Measurements from ENCODE around the gene DNAH14. TPM values are rescaled to one million over a fixed set of nuclear protein-coding genes. Genes with fewer than 3 reads are reported as not detected.

DNAH14 gene
- total and polyA plus RNA-seq, 9 of the 15 experiments (the other 6 are each of a cell fraction or from before 2014, with no cell fraction given): 58.4 to 142 (median 98.4) TPM

DNA sequence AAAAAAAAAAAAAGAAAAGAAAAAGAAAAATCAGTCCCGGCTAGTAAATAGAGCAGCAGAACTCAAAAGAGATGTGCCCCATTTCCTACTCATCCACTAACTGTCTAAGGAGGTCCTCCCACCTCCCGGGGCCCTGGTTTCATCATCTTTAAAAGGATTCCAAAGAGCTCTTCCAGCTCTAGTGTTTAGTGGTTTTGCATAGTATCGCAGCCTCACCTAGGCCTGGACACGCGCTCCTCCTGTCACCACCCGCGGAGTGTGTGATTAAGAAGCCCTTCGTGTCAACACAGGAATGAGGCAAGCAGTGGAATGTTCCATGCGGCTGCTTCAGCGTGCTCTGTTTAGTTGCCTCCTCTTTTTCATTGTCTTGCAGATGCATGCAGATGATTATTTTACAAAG lies 449.4 kb downstream of the DNAH14 start (continued):
- TF ChIP-seq, protein P1, sequence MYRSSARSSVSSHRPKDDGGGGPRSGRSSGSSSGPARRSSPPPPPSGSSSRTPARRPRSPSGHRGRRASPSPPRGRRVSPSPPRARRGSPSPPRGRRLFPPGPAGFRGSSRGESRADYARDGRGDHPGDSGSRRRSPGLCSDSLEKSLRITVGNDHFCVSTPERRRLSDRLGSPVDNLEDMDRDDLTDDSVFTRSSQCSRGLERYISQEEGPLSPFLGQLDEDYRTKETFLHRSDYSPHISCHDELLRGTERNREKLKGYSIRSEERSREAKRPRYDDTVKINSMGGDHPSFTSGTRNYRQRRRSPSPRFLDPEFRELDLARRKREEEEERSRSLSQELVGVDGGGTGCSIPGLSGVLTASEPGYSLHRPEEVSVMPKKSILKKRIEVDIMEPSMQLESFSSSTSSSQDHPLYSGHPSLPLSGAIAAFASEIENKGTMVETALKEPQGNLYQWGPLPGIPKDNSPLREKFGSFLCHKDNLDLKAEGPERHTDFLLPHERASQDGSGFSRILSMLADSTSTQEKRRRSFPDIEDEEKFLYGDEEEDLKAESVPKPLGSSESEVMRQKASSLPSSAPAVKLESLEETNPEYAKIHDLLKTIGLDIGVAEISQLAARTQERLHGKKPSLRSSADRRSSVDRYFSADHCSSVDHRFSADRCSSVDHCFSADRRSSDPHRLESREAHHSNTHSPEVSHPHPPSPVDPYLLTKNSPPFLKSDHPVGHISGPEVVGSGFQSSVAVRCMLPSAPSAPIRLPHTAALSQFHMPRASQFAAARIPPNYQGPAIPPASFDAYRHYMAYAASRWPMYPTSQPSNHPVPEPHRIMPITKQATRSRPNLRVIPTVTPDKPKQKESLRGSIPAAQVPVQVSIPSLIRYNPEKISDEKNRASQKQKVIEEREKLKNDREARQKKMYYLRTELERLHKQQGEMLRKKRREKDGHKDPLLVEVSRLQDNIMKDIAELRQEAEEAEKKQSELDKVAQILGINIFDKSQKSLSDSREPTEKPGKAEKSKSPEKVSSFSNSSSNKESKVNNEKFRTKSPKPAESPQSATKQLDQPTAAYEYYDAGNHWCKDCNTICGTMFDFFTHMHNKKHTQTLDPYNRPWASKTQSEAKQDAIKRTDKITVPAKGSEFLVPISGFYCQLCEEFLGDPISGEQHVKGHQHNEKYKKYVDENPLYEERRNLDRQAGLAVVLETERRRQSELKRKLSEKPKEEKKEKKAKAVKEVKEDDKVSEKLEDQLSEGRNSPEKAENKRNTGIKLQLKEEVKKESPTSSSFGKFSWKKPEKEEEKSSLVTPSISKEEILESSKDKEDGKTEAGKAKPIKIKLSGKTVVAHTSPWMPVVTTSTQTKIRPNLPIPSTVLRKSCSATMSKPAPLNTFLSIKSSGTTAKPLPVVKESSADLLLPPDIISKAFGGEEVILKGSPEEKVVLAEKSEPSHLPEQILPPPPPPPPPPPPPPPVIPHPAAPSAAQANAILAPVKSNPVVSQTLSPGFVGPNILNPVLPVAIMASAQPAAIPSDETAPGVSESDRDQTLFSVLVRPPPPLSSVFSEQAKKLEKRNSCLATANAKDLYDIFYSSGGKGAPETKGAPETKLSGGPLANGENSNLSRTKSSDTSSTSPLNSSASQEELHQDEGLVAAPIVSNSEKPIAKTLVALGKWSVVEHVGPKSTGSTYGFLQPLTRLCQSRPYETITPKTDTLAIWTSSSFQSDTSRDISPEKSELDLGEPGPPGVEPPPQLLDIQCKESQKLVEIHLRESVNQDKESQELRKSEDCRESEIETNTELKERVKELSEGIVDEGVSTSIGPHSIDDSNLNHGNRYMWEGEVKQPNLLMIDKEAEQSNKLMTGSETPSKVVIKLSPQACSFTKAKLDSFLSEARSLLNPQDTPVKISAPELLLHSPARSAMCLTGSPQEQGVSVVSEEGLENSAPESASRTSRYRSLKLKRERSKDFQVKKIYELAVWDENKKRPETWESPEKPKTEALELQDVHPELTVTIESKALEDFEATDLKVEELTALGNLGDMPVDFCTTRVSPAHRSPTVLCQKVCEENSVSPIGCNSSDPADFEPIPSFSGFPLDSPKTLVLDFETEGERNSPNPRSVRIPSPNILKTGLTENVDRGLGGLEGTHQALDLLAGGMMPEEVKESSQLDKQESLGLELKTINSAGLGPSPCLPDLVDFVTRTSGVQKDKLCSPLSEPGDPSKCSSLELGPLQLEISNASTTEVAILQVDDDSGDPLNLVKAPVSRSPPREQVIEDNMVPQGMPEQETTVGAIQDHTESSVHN (IDR thresholded peaks at IDR 0.05; ENCODE audit: borderline replicate concordance in 1 of 2, low read depth in 1 of 2): 0 out of 4 replicates have a peak, but pooled peaks of 1 of the 2 experiments have one; percentile 34
- TF ChIP-seq L3MBTL2 (IDR thresholded peaks at IDR 0.05) (peak; percentile 48; the same call in 1 of the 2 replicates), CEBPB (tag; IDR thresholded peaks at IDR 0.05) (0 out of 2 replicates have a peak, but pooled peaks have one; percentile 24), MEIS2 (IDR thresholded peaks at IDR 0.05; ENCODE audit: partially characterized antibody) (peak; percentile 82), CEBPG (CRISPR knock-in tag; IDR thresholded peaks at IDR 0.05) (no peak), CEBPG (tag; conservative IDR thresholded peaks at IDR 0.05 in 1 of 2, IDR thresholded peaks at IDR 0.05 in 1 of 2) (peak; percentile 76 to 79), E2F6 (IDR thresholded peaks at IDR 0.05; ENCODE audit: borderline replicate concordance in 1 of 2, extremely low read depth in 1 of 2, insufficient read depth in 1 of 2, insufficient read length in 1 of 2, low read depth in 1 of 2, low read length in 1 of 2, poor library complexity in 1 of 2, severe bottlenecking in 1 of 2) (peak in 1 of 2 experiments; percentile 53), MCM3 (IDR thresholded peaks at IDR 0.05) (no peak), ZBTB1 (CRISPR knock-in tag; IDR thresholded peaks at IDR 0.05; ENCODE audit: borderline replicate concordance, low read depth) (no peak), CAMTA2 (CRISPR knock-in tag; conservative IDR thresholded peaks at IDR 0.05) (no peak)
- TF ChIP-seq, protein P2, sequence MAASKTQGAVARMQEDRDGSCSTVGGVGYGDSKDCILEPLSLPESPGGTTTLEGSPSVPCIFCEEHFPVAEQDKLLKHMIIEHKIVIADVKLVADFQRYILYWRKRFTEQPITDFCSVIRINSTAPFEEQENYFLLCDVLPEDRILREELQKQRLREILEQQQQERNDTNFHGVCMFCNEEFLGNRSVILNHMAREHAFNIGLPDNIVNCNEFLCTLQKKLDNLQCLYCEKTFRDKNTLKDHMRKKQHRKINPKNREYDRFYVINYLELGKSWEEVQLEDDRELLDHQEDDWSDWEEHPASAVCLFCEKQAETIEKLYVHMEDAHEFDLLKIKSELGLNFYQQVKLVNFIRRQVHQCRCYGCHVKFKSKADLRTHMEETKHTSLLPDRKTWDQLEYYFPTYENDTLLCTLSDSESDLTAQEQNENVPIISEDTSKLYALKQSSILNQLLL (CRISPR knock-in tag; IDR thresholded peaks at IDR 0.05; ENCODE audit: borderline replicate concordance): no peak

Measured in K562 (cell line).